Coronary artery (tissue), 2 donors: ENCODE data around the gene IL23R.
"Not testable (repeated sequence)": the region's sequence is repeated elsewhere in the genome, so short reads cannot be mapped to it uniquely, and the experiment has no call there.

Source experiments
- DNase-seq: peaks from one replicate; pipeline ENCODE4 v3.0.0-alpha.2; 2017; ENCODE audit warnings: low spot score
- H3K27ac ChIP-seq, 2 donors: fragments of 200-600 bp; sonication (generic); one replicate each; pipeline ENCODE4 v1.5.1; 2016 to 2019
- H3K4me3 ChIP-seq: fragments of 200-600 bp; sonication (generic); 2 replicates; pipeline ENCODE4 v1.5.1; 2016; ENCODE audit warnings: mild to moderate bottlenecking, moderate library complexity
- CTCF ChIP-seq: fragments of 200-600 bp; sonication (generic); IDR thresholded peaks from one replicate; pipeline ENCODE4 v1.5.1; 2019; ENCODE audit warnings: antibody characterized with exemption

Gene IL23R

GRCh38 chr1:67140460-67140859 lies 25.8 kb upstream of the IL23R start:
- H3K4me3 ChIP-seq = no peak overlapping the region
- no peak for DNase-seq
- TF ChIP-seq CTCF = no peak
- H3K27ac ChIP-seq = no peak overlapping the region

- not testable (repeated sequence) for H3K4me3 ChIP-seq, DNase-seq, H3K27ac ChIP-seq
Measured at GRCh38 chr1:67141832-67142231, 24.4 kb upstream of the IL23R start.

- Histone ChIP-seq H3K27ac (no peak overlapping the region), H3K4me3 (no peak overlapping the region)
- no peak for TF ChIP-seq CTCF
- no peak for DNase-seq
Measured at GRCh38 chr1:67142931-67143330, 23.3 kb upstream of the IL23R start.

DNA sequence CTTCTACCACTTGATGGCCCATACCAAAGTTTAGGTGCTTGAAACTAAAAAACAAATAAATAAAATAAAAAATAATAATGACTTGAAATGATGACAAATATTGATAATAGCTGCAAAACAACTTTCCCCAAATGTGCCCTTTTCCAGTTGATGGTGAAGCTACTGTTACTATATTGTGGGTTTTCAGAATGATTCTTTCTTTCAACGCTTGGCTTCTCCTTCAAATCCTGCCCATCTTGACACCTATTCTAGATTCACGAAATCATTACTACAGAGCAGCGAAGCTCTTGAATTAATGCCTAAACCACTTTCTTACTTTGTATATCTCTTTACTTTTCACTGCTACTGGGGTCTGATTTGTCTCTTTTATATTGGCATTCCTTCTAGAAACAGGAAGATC lies 22.3 kb upstream of the IL23R start:
- Histone ChIP-seq H3K4me3 (no peak overlapping the region), H3K27ac (no peak overlapping the region)
- DNase-seq = no peak
- TF ChIP-seq CTCF = no peak

DNA sequence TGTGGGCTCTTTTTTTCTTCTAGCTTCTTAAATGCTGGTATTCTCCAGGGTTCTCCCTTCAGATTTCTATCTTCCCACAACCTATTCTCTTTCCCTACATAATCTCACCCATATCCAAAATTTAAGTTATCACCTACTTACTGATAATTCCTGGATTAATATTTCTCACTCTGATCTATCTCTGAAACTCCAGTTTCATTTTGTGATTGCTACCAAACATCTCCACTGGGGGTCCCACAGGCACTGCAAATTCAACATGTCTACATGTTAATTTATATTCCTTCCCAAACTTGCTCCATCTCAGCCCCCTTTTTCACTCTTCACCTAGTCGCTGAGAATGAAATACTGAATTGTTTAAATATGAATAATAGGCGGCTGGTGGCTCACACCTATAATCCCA lies 21.6 kb upstream of the IL23R start:
- Histone ChIP-seq H3K4me3 (no peak overlapping the region), H3K27ac (no peak overlapping the region)
- no peak for DNase-seq
- no peak for TF ChIP-seq CTCF

DNA sequence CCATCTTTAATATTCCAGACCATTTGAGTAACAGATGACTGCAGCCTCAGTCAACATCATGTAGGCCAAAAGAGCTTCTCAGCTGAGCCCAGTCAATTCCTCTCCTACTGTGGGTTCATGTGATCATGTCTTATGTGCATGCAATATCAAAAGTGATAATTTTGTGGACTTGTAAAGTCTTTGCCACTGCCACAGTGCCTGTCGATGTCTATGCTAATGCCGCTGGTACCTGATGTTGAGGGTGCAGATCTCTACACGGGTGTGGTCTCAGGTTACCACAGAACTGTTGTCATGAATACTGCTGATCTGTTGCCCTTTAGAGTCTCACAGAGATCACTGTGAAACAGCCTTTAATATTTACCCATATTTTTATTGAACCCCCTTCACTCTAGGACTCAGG lies 20.2 kb upstream of the IL23R start:
- DNase-seq = no peak
- TF ChIP-seq CTCF = no peak
- no peak overlapping the region for H3K4me3 ChIP-seq
- no peak overlapping the region for H3K27ac ChIP-seq

- H3K4me3 ChIP-seq = no peak overlapping the region
- DNase-seq = no peak
- no peak for TF ChIP-seq CTCF
- no peak overlapping the region for H3K27ac ChIP-seq
Measured at GRCh38 chr1:67146539-67146938, 19.7 kb upstream of the IL23R start.

DNA sequence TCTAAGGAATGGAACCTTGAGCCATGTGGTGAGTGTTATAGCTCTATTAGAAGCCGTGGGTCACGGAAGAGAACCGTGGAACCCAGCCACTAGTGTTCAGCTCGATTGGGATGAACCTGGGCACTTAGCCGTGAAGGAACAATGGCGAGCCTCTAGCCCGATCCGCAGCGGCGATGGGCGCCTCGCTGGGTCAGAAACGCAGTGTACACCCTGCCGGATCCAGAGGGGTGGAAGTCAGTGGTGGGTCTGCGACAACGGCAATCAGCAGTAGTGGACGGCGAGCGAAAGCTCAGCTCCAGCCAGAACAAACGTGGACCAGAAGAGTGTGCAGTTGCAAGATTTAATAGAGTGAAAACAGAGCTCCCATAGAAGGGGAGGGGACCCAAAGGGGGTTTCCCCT lies 18.3 kb upstream of the IL23R start:
- DNase-seq, H3K27ac ChIP-seq, H3K4me3 ChIP-seq: not testable (repeated sequence)
